ENCODE data around the gene DNAJC17. TPM values are rescaled to one million over a fixed set of nuclear protein-coding genes. Genes with fewer than 3 reads are reported as not detected.

Gene DNAJC17
- total and polyA plus RNA-seq, 2 of the 13 experiments (the other 11 are each of a cell fraction or from before 2014, with no cell fraction given) = 22.2 to 26.5 TPM

DNA sequence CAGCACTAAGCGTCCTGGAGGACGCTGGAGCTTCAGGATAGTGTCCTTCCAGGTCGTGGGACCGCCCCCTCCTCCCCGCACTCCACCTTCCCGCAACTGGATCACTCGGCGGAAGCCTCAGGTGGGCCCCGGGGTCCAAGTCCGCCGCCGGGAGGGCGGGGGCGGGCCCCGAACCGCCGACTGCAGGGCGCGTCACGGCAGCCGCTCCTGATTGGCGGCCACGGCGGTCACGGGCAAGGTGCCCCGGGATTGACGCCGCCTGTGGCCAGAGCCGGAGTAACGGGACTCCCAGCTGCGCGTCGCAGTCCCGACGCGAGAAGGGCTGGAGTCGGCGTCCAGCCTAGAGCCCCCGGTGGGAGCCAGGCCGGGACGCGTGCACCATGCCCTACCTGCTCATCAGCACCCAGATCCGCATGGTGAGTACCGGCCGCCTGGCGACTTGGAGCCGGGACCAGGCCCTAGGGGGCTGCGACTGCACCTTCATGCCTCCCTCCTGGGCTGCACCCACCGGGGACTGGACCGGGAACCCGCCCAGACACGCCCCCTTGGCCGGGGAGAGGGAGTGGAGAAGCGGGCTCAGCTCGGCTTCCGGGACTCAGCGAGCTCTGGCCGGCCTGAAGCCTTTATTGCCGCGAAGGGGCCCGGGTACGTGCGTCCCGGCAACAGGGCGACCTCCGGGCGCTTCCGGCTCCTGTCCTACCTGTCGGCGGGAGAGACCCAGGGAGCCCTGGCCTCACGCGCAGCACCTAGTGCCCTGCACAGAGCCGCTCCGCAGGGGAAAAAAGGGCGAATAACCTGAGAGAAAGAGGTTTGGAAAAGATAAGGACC, 43.3 kb downstream of the DNAJC17 start, which contains the start of gene GCHFR (continued):
- TF ChIP-seq, protein P1, sequence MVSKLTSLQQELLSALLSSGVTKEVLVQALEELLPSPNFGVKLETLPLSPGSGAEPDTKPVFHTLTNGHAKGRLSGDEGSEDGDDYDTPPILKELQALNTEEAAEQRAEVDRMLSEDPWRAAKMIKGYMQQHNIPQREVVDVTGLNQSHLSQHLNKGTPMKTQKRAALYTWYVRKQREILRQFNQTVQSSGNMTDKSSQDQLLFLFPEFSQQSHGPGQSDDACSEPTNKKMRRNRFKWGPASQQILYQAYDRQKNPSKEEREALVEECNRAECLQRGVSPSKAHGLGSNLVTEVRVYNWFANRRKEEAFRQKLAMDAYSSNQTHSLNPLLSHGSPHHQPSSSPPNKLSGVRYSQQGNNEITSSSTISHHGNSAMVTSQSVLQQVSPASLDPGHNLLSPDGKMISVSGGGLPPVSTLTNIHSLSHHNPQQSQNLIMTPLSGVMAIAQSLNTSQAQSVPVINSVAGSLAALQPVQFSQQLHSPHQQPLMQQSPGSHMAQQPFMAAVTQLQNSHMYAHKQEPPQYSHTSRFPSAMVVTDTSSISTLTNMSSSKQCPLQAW (CRISPR knock-in tag; IDR thresholded peaks at IDR 0.05) = peak; percentile 87; the same call in 1 of the 2 replicates
- peak; percentile 58; the same call in 1 of the 2 replicates for TF ChIP-seq HDAC2 (CRISPR knock-in tag; IDR thresholded peaks at IDR 0.05)
- peak; percentile 78; the same call in 1 of the 2 replicates for TF ChIP-seq ZNF615 (CRISPR knock-in tag; IDR thresholded peaks at IDR 0.05; ENCODE audit: borderline replicate concordance)
- TF ChIP-seq ZNF383 (CRISPR knock-in tag; IDR thresholded peaks at IDR 0.05; ENCODE audit: borderline replicate concordance) = no peak
- no peak for TF ChIP-seq ZNF232 (CRISPR knock-in tag; IDR thresholded peaks at IDR 0.05; ENCODE audit: borderline replicate concordance)
- TF ChIP-seq, protein P2, sequence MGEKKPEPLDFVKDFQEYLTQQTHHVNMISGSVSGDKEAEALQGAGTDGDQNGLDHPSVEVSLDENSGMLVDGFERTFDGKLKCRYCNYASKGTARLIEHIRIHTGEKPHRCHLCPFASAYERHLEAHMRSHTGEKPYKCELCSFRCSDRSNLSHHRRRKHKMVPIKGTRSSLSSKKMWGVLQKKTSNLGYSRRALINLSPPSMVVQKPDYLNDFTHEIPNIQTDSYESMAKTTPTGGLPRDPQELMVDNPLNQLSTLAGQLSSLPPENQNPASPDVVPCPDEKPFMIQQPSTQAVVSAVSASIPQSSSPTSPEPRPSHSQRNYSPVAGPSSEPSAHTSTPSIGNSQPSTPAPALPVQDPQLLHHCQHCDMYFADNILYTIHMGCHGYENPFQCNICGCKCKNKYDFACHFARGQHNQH (CRISPR knock-in tag; IDR thresholded peaks at IDR 0.05) = 0 out of 2 replicates have a peak, but pooled peaks have one; percentile 44
- 0 out of 2 replicates have a peak, but pooled peaks have one; percentile 34 for TF ChIP-seq ZNF550 (CRISPR knock-in tag; IDR thresholded peaks at IDR 0.05; ENCODE audit: borderline replicate concordance)
- TF ChIP-seq, protein P3, sequence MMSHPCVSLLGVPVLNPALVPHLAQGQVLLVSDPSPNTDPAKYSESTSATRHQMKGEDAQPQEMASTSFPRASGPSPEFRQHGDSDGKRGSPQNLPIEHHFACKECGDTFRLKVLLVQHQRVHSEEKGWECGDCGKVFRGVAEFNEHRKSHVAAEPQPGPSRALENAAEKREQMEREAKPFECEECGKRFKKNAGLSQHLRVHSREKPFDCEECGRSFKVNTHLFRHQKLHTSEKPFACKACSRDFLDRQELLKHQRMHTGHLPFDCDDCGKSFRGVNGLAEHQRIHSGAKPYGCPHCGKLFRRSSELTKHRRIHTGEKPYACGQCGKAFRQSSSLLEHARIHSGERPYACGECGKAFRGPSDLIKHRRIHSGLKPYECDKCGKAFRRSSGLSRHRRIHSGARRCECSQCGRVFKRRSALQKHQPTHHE (CRISPR knock-in tag; IDR thresholded peaks at IDR 0.05; ENCODE audit: borderline replicate concordance) = peak; percentile 63; the same call in 1 of the 2 replicates
- peak; percentile 79 for TF ChIP-seq ZNF121 (CRISPR knock-in tag; IDR thresholded peaks at IDR 0.05)
- 0 out of 2 replicates have a peak, but pooled peaks have one; percentile 50 for TF ChIP-seq SMAD9 (CRISPR knock-in tag; IDR thresholded peaks at IDR 0.05)
- TF ChIP-seq HIVEP1 (CRISPR knock-in tag; IDR thresholded peaks at IDR 0.05) = peak; percentile 31; the same call in 1 of the 2 replicates
- TF ChIP-seq, protein P4, sequence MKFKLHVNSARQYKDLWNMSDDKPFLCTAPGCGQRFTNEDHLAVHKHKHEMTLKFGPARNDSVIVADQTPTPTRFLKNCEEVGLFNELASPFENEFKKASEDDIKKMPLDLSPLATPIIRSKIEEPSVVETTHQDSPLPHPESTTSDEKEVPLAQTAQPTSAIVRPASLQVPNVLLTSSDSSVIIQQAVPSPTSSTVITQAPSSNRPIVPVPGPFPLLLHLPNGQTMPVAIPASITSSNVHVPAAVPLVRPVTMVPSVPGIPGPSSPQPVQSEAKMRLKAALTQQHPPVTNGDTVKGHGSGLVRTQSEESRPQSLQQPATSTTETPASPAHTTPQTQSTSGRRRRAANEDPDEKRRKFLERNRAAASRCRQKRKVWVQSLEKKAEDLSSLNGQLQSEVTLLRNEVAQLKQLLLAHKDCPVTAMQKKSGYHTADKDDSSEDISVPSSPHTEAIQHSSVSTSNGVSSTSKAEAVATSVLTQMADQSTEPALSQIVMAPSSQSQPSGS (CRISPR knock-in tag; IDR thresholded peaks at IDR 0.05) = 0 out of 2 replicates have a peak, but pooled peaks have one; percentile 22
- no peak for TF ChIP-seq FOSL1 (CRISPR knock-in tag; IDR thresholded peaks at IDR 0.05; ENCODE audit: borderline replicate concordance)
- TF ChIP-seq SIX4 (CRISPR knock-in tag; IDR thresholded peaks at IDR 0.05) = no peak; the same call in 1 of the 2 replicates
- TF ChIP-seq, protein P5, sequence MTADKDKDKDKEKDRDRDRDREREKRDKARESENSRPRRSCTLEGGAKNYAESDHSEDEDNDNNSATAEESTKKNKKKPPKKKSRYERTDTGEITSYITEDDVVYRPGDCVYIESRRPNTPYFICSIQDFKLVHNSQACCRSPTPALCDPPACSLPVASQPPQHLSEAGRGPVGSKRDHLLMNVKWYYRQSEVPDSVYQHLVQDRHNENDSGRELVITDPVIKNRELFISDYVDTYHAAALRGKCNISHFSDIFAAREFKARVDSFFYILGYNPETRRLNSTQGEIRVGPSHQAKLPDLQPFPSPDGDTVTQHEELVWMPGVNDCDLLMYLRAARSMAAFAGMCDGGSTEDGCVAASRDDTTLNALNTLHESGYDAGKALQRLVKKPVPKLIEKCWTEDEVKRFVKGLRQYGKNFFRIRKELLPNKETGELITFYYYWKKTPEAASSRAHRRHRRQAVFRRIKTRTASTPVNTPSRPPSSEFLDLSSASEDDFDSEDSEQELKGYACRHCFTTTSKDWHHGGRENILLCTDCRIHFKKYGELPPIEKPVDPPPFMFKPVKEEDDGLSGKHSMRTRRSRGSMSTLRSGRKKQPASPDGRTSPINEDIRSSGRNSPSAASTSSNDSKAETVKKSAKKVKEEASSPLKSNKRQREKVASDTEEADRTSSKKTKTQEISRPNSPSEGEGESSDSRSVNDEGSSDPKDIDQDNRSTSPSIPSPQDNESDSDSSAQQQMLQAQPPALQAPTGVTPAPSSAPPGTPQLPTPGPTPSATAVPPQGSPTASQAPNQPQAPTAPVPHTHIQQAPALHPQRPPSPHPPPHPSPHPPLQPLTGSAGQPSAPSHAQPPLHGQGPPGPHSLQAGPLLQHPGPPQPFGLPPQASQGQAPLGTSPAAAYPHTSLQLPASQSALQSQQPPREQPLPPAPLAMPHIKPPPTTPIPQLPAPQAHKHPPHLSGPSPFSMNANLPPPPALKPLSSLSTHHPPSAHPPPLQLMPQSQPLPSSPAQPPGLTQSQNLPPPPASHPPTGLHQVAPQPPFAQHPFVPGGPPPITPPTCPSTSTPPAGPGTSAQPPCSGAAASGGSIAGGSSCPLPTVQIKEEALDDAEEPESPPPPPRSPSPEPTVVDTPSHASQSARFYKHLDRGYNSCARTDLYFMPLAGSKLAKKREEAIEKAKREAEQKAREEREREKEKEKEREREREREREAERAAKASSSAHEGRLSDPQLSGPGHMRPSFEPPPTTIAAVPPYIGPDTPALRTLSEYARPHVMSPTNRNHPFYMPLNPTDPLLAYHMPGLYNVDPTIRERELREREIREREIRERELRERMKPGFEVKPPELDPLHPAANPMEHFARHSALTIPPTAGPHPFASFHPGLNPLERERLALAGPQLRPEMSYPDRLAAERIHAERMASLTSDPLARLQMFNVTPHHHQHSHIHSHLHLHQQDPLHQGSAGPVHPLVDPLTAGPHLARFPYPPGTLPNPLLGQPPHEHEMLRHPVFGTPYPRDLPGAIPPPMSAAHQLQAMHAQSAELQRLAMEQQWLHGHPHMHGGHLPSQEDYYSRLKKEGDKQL (CRISPR knock-in tag; IDR thresholded peaks at IDR 0.05; ENCODE audit: low read depth) = peak; percentile 68; the same call in 1 of the 2 replicates
- TF ChIP-seq ZNF724P (CRISPR knock-in tag; IDR thresholded peaks at IDR 0.05; ENCODE audit: borderline replicate concordance) = peak; percentile 84

All from HepG2 (cell line).